Left lobe of liver (tissue), 2 donors: ENCODE data around the gene SIMC1. TPM values are rescaled to one million over a fixed set of nuclear protein-coding genes. Genes with fewer than 3 reads are reported as not detected.
A peak's percentile ranks its signal among the peaks of the same experiment; 100 is the strongest.
"Not testable (repeated sequence)": the region's sequence is repeated elsewhere in the genome, so short reads cannot be mapped to it uniquely, and the experiment has no call there.

Experiments used
- ATAC-seq: fragments of 200-7000 bp; cut with Tn5 transposase; one replicate; pipeline ENCODE4 v1.9.1; 2020; ENCODE audit warnings: mild to moderate bottlenecking, moderate library complexity
- DNase-seq: peaks from one replicate; pipeline ENCODE4 v3.0.0-alpha.2; 2020; ENCODE audit warnings: low spot score
- total RNA-seq: library from RNA; stranded (reverse); gene quantifications from one replicate; pipeline ENCODE4 v1.2.1, GENCODE V29; 2021
- donor health status: DM: no; HTN: no; CAD: no; lungs with moderate emphysema.
- donor health status: DM: no; HTN: yes; CAD: no.

SIMC1 gene
- total RNA-seq, 1 donor from 2014 or later: 11.7 TPM

GRCh38 chr5:176214466-176215021 is 23.7 kb upstream of the SIMC1 start:
- ATAC-seq, DNase-seq: not testable (repeated sequence)

GRCh38 chr5:176216393-176216916 is 21.8 kb upstream of the SIMC1 start:
- DNase-seq: peak; percentile 94
- ATAC-seq: peak; percentile 97

GRCh38 chr5:176217188-176217729 is 21.0 kb upstream of the SIMC1 start:
- not testable (repeated sequence) for DNase-seq, ATAC-seq

GRCh38 chr5:176217764-176218163 is 20.5 kb upstream of the SIMC1 start:
- not testable (repeated sequence) for ATAC-seq, DNase-seq

- DNase-seq, ATAC-seq: not testable (repeated sequence)
Observed at GRCh38 chr5:176222006-176222405, 16.2 kb upstream of the SIMC1 start.

- ATAC-seq, DNase-seq: not testable (repeated sequence)
Observed at GRCh38 chr5:176228358-176228757, 9.9 kb upstream of the SIMC1 start.

- not testable (repeated sequence) for DNase-seq, ATAC-seq
Observed at GRCh38 chr5:176233253-176233652, 5.0 kb upstream of the SIMC1 start.

GRCh38 chr5:176235155-176235554 is 3.1 kb upstream of the SIMC1 start:
- ATAC-seq: peak; percentile 72
- DNase-seq: not testable (repeated sequence)

GRCh38 chr5:176238645-176239283 is 540 bp downstream of the SIMC1 start:
- DNase-seq: not testable (repeated sequence)
- peak; percentile 69 for ATAC-seq

GRCh38 chr5:176239304-176239703 is 1.1 kb downstream of the SIMC1 start:
- ATAC-seq, DNase-seq: not testable (repeated sequence)

- ATAC-seq: peak; percentile 16
- not testable (repeated sequence) for DNase-seq
Observed at GRCh38 chr5:176244318-176244717, 6.1 kb downstream of the SIMC1 start.

GRCh38 chr5:176245074-176245473 is 6.8 kb downstream of the SIMC1 start:
- ATAC-seq, DNase-seq: not testable (repeated sequence)

- not testable (repeated sequence) for ATAC-seq
Observed at GRCh38 chr5:176245489-176245888, 7.3 kb downstream of the SIMC1 start.

GRCh38 chr5:176250691-176251090 is 12.5 kb downstream of the SIMC1 start:
- DNase-seq, ATAC-seq: not testable (repeated sequence)

More at GRCh38 chr5:176245489-176245888, 7.3 kb downstream of the SIMC1 start:
- DNase-seq: not testable (repeated sequence)

- not testable (repeated sequence) for DNase-seq, ATAC-seq
Observed at GRCh38 chr5:176252171-176252570, 13.9 kb downstream of the SIMC1 start.

- ATAC-seq: peak; percentile 70
- not testable (repeated sequence) for DNase-seq
Observed at GRCh38 chr5:176253370-176254065, 15.3 kb downstream of the SIMC1 start.

- DNase-seq: not testable (repeated sequence)
- ATAC-seq: peak; percentile 91
Observed at GRCh38 chr5:176254066-176254393, 15.8 kb downstream of the SIMC1 start.

GRCh38 chr5:176257871-176258505 is 19.8 kb downstream of the SIMC1 start:
- not testable (repeated sequence) for DNase-seq, ATAC-seq

- DNase-seq, ATAC-seq: not testable (repeated sequence)
Observed at GRCh38 chr5:176260682-176261081, 22.5 kb downstream of the SIMC1 start.

- not testable (repeated sequence) for DNase-seq, ATAC-seq
Observed at GRCh38 chr5:176266448-176266847, 28.2 kb downstream of the SIMC1 start.
